Endothelial cell of umbilical vein (primary cell): Measurements from ENCODE around the gene PRSS3. TPM values are rescaled to one million over a fixed set of nuclear protein-coding genes. Genes with fewer than 3 reads are reported as not detected.

Experiments used
- BruUV-seq: library from RNA; stranded (reverse); fragments of 400-500 nt; replicated peaks from 2 replicates; lab custom pipeline; 2021; lab: Mats Ljungman, UMichigan
- CTCF ChIA-PET: fragments of 300-600, 350-600 bp; sonication (Branson Sonifier 250); formaldehyde crosslinking; loops from one replicate; lab custom pipeline; 2021; ENCODE audit warnings: antibody characterized with exemption, inconsistent platforms; lab: Charles Lee
- POLR2A ChIA-PET: fragments of 300-600, 350-600 bp; sonication (Branson Sonifier 250); formaldehyde crosslinking; loops from one replicate; lab custom pipeline; 2021; ENCODE audit warnings: antibody characterized with exemption, inconsistent platforms; lab: Charles Lee
- DNase-seq: peaks from one replicate; pipeline ENCODE4 v3.0.0-alpha.2; 2011; ENCODE audit warnings: low read depth, low spot score
- FAIRE-seq: peaks from 2 replicates; lab custom pipeline; 2011; peaks lifted over from hg19 to GRCh38; lab: Jason Lieb, UNC
- H2AFZ ChIP-seq: 2 replicates; pipeline ENCODE4 v1.6.0; 2012; ENCODE audit warnings: low read depth, low read length, control low read depth, inconsistent platforms
- H3K27ac ChIP-seq: 2 replicates; pipeline ENCODE4 v1.5.1; 2011; ENCODE audit warnings: low read depth, mild to moderate bottlenecking, control low read depth, low read length, moderate library complexity; ENCODE audit not compliant: insufficient read depth
- H3K27me3 ChIP-seq, 2 experiments: 2 replicates each; pipeline versions ENCODE4 v1.6.0 to v1.6.1; 2011; ENCODE audit warnings: low read length in 2 of 2, mixed read lengths in 1 of 2; ENCODE audit not compliant: control insufficient read depth in 2 of 2, insufficient read depth in 2 of 2
- H3K36me3 ChIP-seq, 2 experiments: 2 replicates in 1 of 2; 3 replicates in 1 of 2; pipeline ENCODE4 v1.5.1; 2011; ENCODE audit warnings: low read length in 2 of 2, mild to moderate bottlenecking in 1 of 2, moderate library complexity in 1 of 2; ENCODE audit not compliant: control insufficient read depth in 2 of 2, insufficient read depth in 2 of 2; ENCODE audit errors: extremely low read depth in 1 of 2
- H3K4me1 ChIP-seq: 3 replicates; pipeline ENCODE4 v1.5.1; 2011; ENCODE audit warnings: mild to moderate bottlenecking, low read length; ENCODE audit not compliant: control insufficient read depth, insufficient read depth; ENCODE audit errors: extremely low read depth
- H3K4me2 ChIP-seq: 2 replicates; pipeline ENCODE4 v1.6.1; 2011; ENCODE audit warnings: low read length, control low read depth, mixed read lengths; ENCODE audit not compliant: insufficient read depth
- H3K4me3 ChIP-seq, 3 experiments: fragments of 200-600 bp in 1 of 3; sonication (generic), shearing (Covaris generic) in 1 of 3; replicated peaks in 1 of 3; 2 replicates each; pipeline ENCODE4 v1.5.1; 2011 to 2016; ENCODE audit warnings: control low read depth in 3 of 3, low read length in 3 of 3, mild to moderate bottlenecking in 2 of 3, inconsistent platforms in 1 of 3, low read depth in 1 of 3, moderate library complexity in 1 of 3; ENCODE audit not compliant: insufficient read depth in 1 of 3
- H3K79me2 ChIP-seq: 2 replicates; pipeline ENCODE4 v1.6.0; 2012; ENCODE audit warnings: low read length, inconsistent platforms; ENCODE audit not compliant: control insufficient read depth, insufficient read depth
- H3K9ac ChIP-seq: replicated peaks from 2 replicates; pipeline ENCODE3; 2011; ENCODE audit warnings: low read length, control low read depth; ENCODE audit not compliant: insufficient read depth; ENCODE audit errors: extremely low read depth
- H3K9me1 ChIP-seq: replicated peaks from 3 replicates; pipeline ENCODE4 v1.6.0; 2011; ENCODE audit warnings: mild to moderate bottlenecking, low read length; ENCODE audit not compliant: control insufficient read depth, insufficient read depth; ENCODE audit errors: extremely low read depth
- H3K9me3 ChIP-seq: replicated peaks from 2 replicates; pipeline ENCODE4 v1.5.1; 2012; ENCODE audit warnings: low read length, inconsistent platforms; ENCODE audit not compliant: control insufficient read depth, insufficient read depth
- H4K20me1 ChIP-seq: replicated peaks from 2 replicates; pipeline ENCODE3; 2011; ENCODE audit warnings: mild to moderate bottlenecking, low read length; ENCODE audit not compliant: control insufficient read depth, insufficient read depth; ENCODE audit errors: extremely low read depth
- EZH2 ChIP-seq: IDR thresholded peaks from 2 replicates; pipeline ENCODE4 v1.6.1; 2012; ENCODE audit warnings: borderline replicate concordance, low read depth, mild to moderate bottlenecking, moderate library complexity, low read length, inconsistent platforms; ENCODE audit not compliant: severe bottlenecking
- FOS ChIP-seq: IDR thresholded peaks from 2 replicates; pipeline ENCODE4 v1.6.1; 2011; ENCODE audit warnings: mild to moderate bottlenecking, low read length, moderate library complexity, borderline replicate concordance; ENCODE audit not compliant: insufficient read depth
- JUN ChIP-seq: IDR thresholded peaks from 2 replicates; pipeline ENCODE4 v1.6.1; 2011; ENCODE audit warnings: borderline replicate concordance, low read depth; ENCODE audit not compliant: insufficient read length, insufficient read depth
- MAX ChIP-seq: IDR thresholded peaks from 2 replicates; pipeline ENCODE4 v1.6.1; 2011; ENCODE audit not compliant: insufficient read depth, insufficient read length
- MYC ChIP-seq: IDR thresholded peaks from one replicate; pipeline ENCODE4 v1.6.1; 2011; ENCODE audit warnings: mild to moderate bottlenecking, low read depth, low read length
- POLR2A ChIP-seq: IDR thresholded peaks from 2 replicates; pipeline ENCODE4 v1.6.1; 2012; ENCODE audit warnings: low read depth, mild to moderate bottlenecking, control low read depth, low read length
- POLR2AphosphoS5 ChIP-seq: IDR thresholded peaks from 2 replicates; pipeline ENCODE4 v1.6.1; 2012; ENCODE audit warnings: low read depth, mild to moderate bottlenecking, control low read depth, low read length, moderate library complexity; ENCODE audit not compliant: insufficient read depth
- dilution Hi-C: fragments of 300-500 bp; cut with MboI; formaldehyde crosslinking; loops from one replicate; pipeline ENCODE4 v1.15.0; 2019; ENCODE audit warnings: low sequenced_read_pairs; ENCODE audit not compliant: extremely low pct_ligation_motif_present
- intact Hi-C: fragments of 100-400 bp; cut with micrococcal nuclease; formaldehyde crosslinking; loops from one replicate; pipeline ENCODE4 v1.10.0; 2022
- polyA plus RNA-seq, 4 experiments: library from polyadenylated mRNA; depleted of rRNA in 3 of 4; stranded (reverse) in 3 of 4; unstranded in 1 of 4; fragments of >200 nt; gene quantifications; 2 replicates each; pipeline versions ENCODE4 v1.2.1 to v1.2.3, GENCODE V29; 2011 to 2012; ENCODE audit warnings: missing spikeins in 1 of 4
- total RNA-seq: library from RNA; stranded (reverse); gene quantifications from 2 replicates; pipeline ENCODE4 v1.2.3, GENCODE V29; 2021

Gene PRSS3
- total and polyA plus RNA-seq, 2 donors (not counting 3 experiments of a cell fraction or from before 2014, with no cell fraction given): 3.7 to 4.4 TPM

- Histone ChIP-seq H3K36me3 (no peaks in the 10 kb centered on the region), H3K4me1 (peaks cover 8% of the 10 kb centered on the region), H2AFZ (peak overlapping the region; percentile 99), H3K9me1 (no peaks in the 10 kb centered on the region), H3K4me2 (peak overlapping the region; percentile 84), H3K4me3 (peak overlapping the region; percentile 32 to 94 (median 56)), H3K9ac (peak overlapping the region; percentile 3), H3K27ac (no peak overlapping the region), H3K9me3 (no peaks in the 10 kb centered on the region), H3K27me3 (peaks cover 0 to 5% of the 10 kb centered on the region in 2 experiments), H3K79me2 (peaks cover 38% of the 10 kb centered on the region), H4K20me1 (no peaks in the 10 kb centered on the region)
- dilution Hi-C loops: no loop called here
- ChIA-PET POLR2A (no interaction called here), CTCF (interaction anchor here (1.6 to 3.0 kb wide), 3 partner anchors 12 to 64 kb away, joined by 3 to 21 read pairs (median 17); no protein-coding TSS in a partner anchor)
- BruUV-seq: no TSS peak
- FAIRE-seq (peak; percentile 49), DNase-seq (no peak)
- peak; percentile 52 for TF ChIP-seq POLR2AphosphoS5
- no peak for TF ChIP-seq POLR2A
- TF ChIP-seq MYC: no peak
- intact Hi-C loops: no loop called here
Observed at GRCh38 chr9:33750307-33750838, 45.0 kb upstream of the PRSS3 start.

- Histone ChIP-seq H3K9me1 (no peaks in the 10 kb centered on the region), H3K27ac (no peak overlapping the region), H3K79me2 (peaks cover 41% of the 10 kb centered on the region), H3K9me3 (no peaks in the 10 kb centered on the region), H3K27me3 (peaks cover 0 to 5% of the 10 kb centered on the region in 2 experiments), H3K4me2 (peak overlapping the region; percentile 84), H3K4me3 (peak overlapping the region; percentile 32 to 94 (median 56)), H2AFZ (peak overlapping the region; percentile 99), H3K4me1 (peaks cover 8% of the 10 kb centered on the region), H4K20me1 (no peaks in the 10 kb centered on the region), H3K9ac (peak overlapping the region; percentile 3), H3K36me3 (no peaks in the 10 kb centered on the region)
- ChIA-PET CTCF (interaction anchor here (1.6 to 3.0 kb wide), 2 partner anchors 13 to 28 kb away, joined by 7 to 21 read pairs; no protein-coding TSS in a partner anchor), POLR2A (no interaction called here)
- DNase-seq (peak; percentile 28), FAIRE-seq (no peak)
- BruUV-seq: no TSS peak
- dilution Hi-C loops (no loop called here), intact Hi-C loops (no loop called here)
- TF ChIP-seq FOS: no peak
- TF ChIP-seq MAX: no peak
- no peak for TF ChIP-seq JUN
- TF ChIP-seq EZH2: no peak
- TF ChIP-seq POLR2AphosphoS5: no peak
Observed at GRCh38 chr9:33750839-33751339, 44.5 kb upstream of the PRSS3 start.
